ENCODE measurements around the gene NUAK1.

- TF ChIP-seq POLR2AphosphoS5 (IDR thresholded peaks at IDR 0.05; ENCODE audit: low read depth), result no peak
- no peak for TF ChIP-seq CTCF (IDR thresholded peaks at IDR 0.05; ENCODE audit: insufficient read depth, low read length)
- TF ChIP-seq REST (IDR thresholded peaks at IDR 0.05; ENCODE audit: insufficient replicate concordance, low read depth), result no peak
These were observed 113.6 kb downstream of the NUAK1 start for GRCh38 chr12:106025129-106025528.
